ENCODE measurements around the gene SEC14L1.

Gene SEC14L1

DNA sequence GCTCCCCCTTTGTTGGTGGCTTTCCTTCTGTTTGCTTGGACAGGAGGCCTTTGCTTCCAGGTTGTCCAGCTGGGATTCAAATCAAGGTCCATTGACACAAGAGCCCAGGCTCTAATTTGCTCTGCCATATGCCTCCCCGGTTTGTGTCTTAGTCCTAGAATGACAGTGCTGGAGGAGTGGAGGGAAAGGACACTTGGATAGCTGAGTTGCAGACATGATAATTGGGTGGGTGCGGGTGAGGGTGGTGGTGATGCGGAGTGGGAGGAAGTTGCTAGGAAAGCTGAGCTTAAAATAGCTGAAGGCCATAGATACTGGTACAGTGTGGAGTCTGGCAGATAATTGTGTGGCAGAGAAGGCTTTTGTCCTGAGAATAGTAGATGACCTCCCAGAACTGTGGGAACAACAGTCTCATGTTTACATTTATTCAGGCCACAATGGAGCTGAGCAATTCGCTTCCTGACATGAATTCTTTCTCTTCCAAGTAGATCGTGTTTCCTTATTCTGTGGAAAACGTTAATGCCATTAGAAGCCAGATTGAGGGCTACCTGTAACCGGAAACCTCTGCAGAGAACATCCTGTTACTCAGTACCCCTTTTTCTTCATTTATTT lies 23.8 kb downstream of the SEC14L1 start:
- DNase-seq = peak; percentile 40 to 67

DNA sequence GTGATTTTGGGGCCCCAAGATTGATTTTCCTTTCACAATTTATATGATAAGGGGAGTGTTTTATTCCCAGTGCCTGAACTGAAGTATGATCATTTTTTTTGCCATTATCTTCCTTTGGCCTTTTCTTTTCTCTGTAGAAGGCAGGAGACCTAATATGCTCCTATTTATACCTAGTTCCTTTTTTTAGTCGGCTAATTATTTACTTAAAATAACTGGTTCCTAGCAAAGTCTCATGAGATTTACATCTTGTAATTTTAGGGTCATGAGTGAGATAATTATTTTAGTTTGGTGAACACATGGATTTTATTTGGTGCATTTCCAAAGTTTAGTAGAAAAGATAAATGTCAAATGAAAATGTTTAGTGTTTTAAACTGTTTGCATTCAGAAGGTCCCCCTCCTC lies 24.8 kb downstream of the SEC14L1 start:
- no peak for DNase-seq

DNA sequence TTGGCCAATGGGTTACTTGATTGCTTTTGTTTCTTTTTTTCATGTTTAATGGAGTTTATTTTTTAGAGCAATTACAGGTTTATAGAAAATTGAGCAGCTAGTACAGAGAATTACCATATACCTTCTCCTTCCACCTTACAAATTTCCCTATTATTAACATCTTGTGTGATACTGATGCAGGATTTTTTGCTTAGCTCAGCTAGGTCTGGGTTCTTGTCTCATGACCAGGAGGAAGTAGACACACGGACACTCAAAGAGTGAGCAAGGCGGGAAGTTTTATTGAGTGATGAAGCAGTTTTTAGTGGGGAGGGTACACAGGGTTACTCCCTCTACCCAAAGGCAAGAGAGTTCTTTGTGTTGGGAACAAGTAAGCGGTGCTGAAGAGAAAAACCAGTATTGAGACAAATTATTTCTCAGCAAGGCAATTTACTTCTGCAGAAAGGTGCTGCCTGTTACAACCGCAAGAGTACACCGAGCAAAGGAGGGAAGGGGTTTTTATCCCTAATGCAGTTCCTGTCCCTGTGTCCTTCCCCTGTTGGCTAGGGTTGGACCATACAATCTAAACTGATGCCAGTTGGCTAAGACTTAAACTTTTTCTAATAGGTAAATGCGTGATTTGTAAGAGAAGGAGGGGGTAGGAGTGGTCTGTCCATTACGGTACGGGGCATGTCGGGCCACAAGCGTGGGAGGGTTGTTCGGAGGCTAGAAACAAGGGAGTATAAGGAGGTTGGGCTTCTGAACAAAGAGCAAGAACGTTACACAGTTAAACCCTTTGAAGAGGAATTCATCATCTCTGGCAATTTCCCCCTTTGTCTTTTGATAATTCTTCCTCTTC lies 26.9 kb downstream of the SEC14L1 start:
- DNase-seq = no peak

DNA sequence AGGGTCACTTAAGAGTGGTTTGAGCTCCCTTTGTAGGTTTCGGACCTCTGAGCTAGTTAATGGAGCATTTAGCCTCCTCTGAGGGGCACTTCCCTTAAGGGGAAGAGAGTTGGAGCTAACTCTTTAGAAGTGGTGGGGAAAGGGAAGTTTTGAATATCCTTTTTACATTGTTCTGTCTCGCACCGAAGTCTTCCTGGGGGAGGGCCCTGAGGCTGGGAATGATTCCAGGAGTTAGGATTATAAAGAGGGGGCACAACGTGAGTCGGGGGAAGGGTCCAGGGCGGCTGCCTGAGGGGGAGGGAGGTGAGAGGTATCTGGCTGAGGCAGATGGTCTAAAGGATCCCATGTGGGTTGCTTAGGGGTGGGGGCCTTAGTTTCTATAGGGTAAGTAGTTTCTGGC lies 32.3 kb downstream of the SEC14L1 start:
- no peak for DNase-seq

- DNase-seq = no peak
Measured at GRCh38 chr17:77174928-77175661, 34.3 kb downstream of the SEC14L1 start.

GRCh38 chr17:77177002-77177741 lies 36.4 kb downstream of the SEC14L1 start:
- DNase-seq = no peak

- no peak for DNase-seq
Measured at GRCh38 chr17:77178050-77178449, 37.3 kb downstream of the SEC14L1 start.

DNA sequence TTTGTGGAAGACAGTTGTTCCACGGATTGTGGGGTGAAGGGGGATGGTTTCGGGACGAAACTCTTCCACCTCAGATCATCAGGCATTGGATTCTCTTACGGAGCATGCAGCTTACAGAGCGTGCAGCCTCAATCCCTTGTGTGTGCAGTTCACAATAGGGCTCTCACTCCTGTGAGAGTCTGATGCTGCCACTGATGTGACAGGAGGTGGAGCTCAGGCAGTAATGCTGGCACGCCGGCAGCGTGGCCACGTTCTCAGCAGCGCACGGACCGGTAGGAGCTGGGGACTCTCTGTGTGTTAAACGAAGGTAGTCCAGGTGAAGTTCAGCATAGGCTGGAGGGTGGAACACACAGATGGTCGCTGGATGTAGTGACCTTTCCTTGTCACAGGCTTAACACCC lies 37.8 kb downstream of the SEC14L1 start:
- no peak for DNase-seq

GRCh38 chr17:77180503-77181357 lies 40.0 kb downstream of the SEC14L1 start:
- no peak for DNase-seq

- no peak for DNase-seq
Measured at GRCh38 chr17:77182205-77183172, 41.7 kb downstream of the SEC14L1 start.

GRCh38 chr17:77184474-77184873 lies 43.7 kb downstream of the SEC14L1 start:
- no peak for DNase-seq

GRCh38 chr17:77185137-77185536 lies 44.4 kb downstream of the SEC14L1 start:
- peak in 1 of 2 experiments; percentile 11 for DNase-seq

DNA sequence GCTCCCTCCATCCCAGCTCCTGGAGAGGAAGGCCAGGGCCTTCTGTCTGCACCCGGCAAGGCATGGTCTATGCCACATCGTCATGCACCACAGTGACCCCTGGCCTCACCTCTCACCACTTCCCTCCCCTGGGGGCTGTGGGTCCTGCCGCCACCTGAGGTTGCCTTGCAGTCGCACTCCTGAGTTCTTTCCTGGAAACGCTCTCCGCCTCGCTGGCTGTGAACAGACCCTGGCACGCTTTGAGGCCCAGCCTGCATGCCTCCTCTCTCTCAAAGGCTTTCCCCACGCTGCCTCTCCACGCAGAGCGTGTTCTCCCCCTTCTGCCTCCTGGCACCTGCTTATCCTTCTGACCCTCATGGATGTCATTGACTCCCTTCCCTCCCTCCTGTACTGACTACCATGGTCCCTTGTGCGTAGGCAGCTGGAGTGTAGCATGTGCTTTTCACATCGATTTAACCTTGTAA lies 45.4 kb downstream of the SEC14L1 start:
- peak; percentile 47 to 63 for DNase-seq

- DNase-seq = no peak
Measured at GRCh38 chr17:77188084-77189066, 47.6 kb downstream of the SEC14L1 start.

- no peak for DNase-seq
Measured at GRCh38 chr17:77189148-77189547, 48.4 kb downstream of the SEC14L1 start.

- no peak for DNase-seq
Measured at GRCh38 chr17:77190576-77190975, 49.8 kb downstream of the SEC14L1 start.

DNA sequence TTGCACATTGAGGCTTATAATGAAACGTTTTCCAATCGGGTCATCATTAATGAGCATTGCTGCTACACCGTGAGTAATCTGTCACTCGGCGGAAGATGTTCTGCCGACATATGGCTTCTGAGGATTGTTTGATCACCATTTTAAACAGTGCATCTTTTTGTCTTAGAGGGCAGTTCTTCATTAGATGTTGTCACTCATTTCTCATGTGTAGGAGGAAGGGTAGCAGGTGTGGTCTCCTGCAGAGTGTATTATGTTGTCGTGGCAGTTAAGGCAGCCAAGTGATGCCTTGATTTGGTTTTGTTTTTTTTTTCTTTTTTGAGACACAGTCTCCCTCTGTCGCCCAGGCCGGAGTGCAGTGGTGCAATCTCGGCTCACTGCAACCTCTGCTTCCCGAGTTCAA lies 50.5 kb downstream of the SEC14L1 start:
- DNase-seq = no peak

DNA sequence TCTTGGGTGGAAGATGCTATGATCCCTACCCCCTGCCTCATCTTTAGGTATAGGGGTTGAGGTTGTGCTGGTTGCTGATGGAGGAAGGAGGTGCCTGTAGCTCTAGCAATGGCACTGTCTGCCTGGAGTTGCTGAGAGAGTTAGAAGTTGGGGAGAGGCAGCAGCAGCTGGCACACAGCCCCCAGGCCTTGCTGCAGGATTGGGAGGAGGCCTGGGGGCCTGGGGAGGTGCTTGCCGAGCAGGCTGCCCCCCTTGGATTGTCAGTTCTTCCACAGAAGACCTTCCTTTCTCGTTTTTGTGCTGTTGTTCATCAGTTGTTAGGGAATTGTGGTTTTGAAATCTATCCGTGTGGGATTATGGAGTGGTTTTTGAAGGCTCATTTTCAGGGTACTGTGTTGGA lies 52.9 kb downstream of the SEC14L1 start:
- no peak for DNase-seq

DNA sequence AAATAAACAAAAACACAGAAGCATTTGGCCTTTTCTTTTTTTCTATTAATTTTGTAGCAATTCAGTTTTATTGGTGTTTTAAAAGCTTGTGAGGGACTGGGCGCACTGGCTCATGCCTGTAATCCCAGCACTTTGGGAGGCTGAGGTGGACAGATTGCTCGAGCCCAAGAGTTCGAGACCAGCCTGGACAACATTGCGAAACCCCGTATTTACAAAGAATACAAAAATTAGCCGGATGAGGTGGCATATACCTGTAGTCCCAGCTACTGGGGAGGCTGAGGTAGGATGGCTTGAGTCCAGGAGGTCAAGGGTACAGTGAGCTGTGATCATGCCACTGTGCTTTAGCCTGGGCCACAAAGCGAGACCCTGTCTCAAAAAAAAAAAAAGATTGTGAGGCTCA lies 53.4 kb downstream of the SEC14L1 start:
- DNase-seq = no peak
